RCC 7860 (cell line): Measurements from ENCODE around the gene GNG7.
A peak's percentile ranks its signal among the peaks of the same experiment; 100 is the strongest.
"Not testable (repeated sequence)": the region's sequence is repeated elsewhere in the genome, so short reads cannot be mapped to it uniquely, and the experiment has no call there.

ENCODE experiments used
- DNase-seq: peaks from one replicate; pipeline ENCODE4 v3.0.0-alpha.2; 2015; ENCODE audit warnings: low spot score
- FAIRE-seq: peaks from 2 replicates; lab custom pipeline; 2012; peaks lifted over from hg19 to GRCh38; lab: Jason Lieb, UNC

The GNG7 gene

DNA sequence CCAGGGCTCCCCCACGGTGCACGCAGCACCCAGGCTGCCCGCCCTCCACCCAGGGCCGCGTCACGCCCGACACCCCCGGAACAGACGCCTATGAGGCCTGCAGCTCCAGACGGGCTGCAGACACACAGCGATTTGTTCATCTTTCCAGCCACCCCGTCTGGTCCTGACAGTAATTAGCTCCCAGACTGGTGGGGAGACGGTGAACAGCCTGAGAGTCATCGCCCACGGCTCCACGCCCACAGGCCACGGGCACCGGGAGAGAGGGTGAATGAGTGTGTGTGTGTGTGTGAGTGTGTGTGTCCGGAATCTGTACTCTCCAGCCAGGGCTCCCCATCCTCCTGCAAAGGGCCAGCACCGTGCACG, 208.4 kb downstream of the GNG7 start:
- FAIRE-seq (no peak), DNase-seq (peak; percentile 63)

DNA sequence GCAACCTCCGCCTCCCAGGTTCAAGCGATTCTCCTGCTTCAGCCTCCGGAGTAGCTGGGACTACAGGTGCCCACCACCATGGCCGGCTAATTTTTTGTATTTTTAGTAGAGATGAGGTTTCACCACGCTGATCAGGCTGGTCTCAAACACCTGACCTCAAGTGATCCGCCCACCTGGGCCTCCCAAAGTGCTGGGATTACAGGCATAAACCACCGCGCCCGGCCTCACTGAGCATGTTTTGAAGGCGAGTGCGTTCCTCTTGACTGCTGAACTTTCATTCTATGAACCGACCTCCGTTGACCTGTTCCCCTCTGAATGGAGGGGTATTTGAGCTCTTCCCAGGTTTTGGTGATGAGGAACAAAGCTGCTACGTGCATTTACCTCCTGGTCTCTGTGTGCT, 209.0 kb downstream of the GNG7 start:
- FAIRE-seq, DNase-seq: not testable (repeated sequence)

DNA sequence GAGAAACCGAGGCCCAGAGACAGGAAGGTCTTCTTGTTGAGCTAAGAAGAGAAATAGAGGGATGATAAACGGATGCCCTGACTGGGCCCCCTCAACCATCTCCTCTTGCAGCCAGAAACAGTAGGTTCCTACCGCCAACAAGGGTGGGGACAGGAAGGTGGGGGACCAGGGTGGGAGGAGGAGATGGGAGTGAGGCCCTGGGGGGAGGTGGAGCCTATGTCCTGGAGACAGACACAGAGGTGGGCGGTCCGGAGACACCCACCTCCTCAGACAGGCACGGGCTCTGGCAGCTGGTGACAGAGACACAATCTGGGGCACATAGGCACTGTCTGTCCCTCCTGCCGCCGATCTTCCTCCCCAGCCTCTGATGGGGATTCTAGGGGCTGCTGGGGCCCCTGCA, 209.6 kb downstream of the GNG7 start:
- DNase-seq (no peak), FAIRE-seq (no peak)

DNA sequence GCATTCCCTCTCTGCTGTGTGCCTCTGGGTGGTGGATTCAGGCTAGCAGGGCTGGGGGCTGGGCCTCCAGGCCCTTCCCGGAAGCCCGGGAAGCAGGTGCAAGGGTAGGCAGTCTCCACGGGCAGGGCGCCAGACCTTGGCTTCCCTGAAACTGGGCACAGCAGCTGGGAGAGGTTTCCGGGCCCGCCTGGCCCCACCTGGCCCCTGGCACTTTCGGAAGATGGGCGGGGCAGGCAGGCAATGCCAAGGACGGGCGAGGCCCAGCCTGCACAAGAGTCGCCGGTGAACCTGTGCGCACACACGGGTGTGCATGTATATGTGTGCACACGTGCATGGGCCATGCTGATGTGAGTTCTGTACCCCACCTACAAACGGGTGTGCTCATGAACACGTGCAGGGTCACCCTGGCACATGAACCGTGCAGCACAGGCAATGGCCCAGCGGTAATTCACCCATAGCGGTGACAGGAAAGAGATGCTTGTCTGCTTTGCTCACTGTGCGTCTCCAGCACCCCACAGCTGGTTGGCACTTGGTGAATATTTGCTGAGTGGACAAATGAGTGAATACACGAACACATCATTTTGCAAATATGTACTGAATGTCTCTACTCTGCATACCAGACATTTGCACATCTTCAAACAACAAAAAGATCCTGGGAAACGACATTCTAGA, 211.2 kb downstream of the GNG7 start:
- peak; percentile 98 for DNase-seq
- FAIRE-seq: peak; percentile 95

DNA sequence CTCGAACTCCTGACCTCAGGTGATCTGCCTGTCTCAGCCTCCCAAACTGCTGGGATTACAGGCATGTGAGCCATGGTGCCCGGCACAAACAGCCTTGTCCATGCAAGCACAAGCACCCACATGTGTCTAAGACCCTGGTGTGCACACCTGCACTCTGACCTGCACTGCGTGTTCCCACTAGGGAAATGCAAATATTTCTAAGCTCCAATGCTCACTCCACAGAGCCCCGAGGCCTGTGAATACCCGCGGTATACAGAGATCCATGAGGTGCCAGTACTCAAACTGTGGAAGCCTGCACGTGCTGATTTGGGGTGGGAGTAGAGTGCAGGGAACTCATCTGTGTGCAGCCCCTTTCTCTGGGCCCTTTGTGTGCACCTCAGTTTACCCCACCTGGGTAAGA, 211.8 kb downstream of the GNG7 start:
- FAIRE-seq: no peak
- no peak for DNase-seq

DNA sequence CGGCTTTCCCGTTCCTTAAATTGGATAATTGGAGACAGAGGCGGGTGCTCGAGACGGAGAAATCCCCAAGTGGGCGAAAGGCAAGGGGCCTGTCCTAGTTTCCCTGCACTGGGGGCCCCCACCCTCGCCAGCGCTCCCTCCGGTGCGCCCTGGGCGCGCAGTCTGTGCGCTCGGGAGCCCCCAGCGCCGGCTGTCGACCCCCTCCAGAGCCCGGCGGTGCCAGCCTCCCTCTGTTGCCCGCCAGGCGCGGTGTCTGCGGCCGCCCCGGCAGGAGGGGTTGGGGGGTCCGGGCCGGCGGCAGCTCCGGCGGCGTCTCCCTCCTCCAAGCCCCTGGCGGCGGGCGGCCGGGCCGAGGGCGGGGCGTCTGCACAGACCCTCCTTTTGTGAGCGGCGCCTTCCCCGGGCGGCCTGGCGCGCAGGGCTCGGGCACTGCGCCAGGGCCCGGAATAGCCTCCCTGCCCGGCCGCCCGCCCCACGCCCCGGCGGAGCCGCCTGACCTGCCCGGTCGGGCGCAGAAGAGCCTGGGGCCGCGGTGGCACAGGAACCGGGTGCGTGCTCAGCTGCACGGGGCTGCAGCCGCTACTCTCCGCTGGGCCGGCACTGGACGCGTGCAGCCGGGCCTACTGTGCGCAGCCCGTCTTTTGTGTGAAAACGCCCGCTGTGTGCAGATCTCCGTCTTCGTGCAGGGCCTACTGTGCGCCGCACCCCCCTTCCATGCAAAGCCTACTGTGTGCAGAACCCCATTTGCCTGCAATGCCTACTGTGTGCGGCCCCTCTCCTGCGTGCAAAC, 213.4 kb downstream of the GNG7 start:
- FAIRE-seq (no peak), DNase-seq (peak; percentile 49)

DNA sequence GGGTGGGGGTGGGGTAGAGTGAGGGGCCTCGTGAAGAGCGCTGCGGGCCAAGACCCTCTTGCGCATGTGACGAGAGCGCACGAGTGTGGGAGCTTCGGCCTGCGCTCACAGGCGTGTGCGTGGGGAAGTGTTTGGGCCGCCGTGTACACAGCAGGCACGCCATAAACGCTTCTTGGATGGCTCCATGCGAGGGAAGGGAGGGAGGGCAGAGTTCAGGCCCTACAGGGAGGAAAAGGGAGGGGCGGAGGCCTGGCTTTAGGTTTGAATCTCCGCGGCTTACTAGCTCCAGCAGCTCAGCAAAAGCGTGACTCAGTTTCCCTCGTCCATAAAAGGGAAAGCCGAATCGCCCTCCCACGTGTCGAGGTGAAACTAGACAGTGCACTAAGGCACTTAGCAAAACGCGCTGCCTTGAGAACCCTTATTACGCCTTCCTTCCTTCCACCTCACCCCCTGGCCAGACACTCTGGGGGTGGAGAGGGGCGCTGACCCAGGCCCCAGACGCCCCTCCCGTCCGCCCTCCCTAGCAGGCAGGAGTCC, 214.0 kb downstream of the GNG7 start:
- FAIRE-seq: no peak
- DNase-seq: no peak

DNA sequence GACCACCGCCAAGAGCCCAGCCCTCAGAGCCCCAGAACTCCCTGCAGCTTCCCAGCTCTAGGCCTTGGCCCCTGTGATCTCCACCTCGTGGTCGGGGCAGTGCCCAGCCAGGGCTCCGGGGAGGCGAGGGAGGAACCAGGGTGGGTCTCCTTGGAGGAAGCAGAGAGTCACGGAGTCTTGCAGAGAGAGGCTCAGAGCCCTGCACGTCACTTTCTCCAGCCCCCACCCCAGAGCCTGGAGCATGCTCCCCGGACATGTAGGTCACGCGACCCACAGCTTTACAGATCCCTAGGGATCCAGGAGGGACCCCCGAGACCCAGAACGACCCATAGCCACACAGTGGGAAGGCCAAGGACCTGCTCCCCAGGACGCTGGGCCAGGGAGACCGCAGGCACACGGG, 214.7 kb downstream of the GNG7 start:
- FAIRE-seq (no peak), DNase-seq (no peak)

DNA sequence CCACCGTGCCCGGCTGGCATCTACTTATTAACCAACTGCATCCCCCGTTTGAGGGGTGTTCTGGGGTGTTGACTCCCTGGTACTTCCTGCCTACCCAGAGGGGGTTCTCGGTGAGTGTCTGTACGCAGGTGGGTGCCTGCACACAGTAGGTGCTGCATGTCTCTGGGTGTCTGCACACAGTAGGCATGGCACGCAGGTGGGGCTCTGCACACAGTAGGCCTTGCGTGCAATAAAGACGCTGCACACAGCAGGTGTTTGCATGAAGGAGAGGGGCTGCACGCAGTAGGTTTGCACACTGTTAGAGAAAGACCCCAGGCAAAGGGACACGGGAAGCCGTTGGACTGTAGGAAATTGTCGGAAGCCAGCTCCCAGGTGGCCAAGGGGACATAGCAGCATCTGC, 215.4 kb downstream of the GNG7 start:
- FAIRE-seq (no peak), DNase-seq (no peak)

DNA sequence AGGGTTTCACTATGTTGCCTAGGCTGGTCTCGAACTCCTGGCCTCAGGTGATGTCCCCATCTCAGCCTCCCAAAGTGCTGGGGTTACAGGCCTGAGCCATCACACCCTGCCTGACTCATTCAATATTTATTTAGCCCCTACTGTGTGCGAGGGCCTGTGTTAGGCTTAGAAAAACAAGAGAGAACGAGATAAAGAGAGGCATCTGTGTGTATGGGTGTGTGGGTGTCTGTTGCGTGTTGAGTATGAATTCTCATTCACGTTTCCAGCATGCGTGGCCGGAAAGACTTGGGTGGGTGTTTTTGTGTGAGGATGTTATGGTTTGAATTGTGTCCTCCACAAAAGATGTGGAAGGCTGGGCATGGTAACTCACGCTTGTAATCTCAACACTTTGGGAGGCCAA, 217.1 kb downstream of the GNG7 start:
- DNase-seq (no peak), FAIRE-seq (no peak)

DNA sequence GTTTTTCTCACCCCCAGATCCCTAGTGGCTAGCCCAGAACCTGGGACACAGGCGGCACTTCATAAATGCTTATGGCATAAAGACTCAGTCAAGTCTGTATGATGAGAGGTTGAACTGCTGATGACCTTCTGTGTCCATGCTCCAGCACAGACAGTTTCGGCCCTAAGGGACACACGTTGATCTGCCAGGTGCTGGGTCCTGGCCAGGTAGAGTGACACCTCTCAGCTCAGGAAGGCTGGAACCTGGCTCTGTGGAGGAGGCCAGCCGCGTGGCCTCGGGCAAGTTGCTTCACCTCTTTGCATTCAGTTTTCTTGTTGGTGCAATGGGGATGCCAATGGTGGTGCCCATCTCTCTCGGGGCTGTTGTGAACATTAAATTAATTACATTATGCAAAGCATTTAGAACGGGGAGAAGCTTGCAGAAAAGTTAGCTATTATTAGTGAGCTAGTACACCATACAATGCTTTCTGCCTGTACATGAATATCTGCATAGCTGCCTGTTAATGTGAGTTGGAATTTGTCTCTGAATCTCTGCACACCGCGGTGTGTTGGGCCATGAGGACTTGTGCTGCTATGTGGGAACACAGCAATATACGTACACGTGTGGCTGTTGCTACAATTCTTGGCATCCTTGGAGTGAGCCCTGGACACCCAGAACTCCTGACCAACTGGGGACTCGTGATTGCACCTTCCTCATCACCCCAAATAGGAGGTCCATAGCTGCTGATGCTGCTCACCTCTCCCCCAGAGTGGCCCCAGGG, 218.1 kb downstream of the GNG7 start:
- no peak for DNase-seq

DNA sequence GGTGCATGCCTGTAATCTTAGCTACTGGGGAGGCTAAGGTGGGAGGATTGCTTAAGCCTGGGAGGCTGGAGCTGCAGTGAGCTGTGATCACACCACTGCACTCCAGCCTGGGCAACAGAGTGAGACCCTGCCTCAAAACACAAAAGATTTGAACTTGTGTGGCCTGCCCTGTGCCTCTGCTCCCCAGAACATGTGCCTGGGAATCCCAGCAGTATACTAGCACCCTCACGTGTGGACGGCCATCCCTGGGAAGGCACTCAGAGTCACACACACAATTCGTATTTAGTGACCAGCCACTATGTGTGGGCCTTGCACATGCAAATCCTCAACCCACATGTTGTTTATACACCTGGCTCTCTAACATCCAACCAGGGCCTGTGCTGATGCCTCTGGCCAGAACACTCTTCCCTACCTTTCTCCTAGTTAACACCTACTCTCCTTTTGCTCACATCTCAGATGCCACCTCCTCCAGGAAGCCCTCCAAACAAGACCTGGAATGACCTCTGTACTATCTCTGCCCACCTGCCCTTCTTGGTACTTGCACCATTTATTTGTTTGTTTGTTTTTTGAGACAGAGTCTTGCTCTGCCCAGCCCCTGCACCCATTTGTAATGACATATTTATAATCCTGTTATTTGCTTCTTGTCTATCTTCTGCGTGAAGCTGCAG, 218.9 kb downstream of the GNG7 start:
- DNase-seq (no peak), FAIRE-seq (no peak)

More for the DNA sequence above, 218.1 kb downstream of the GNG7 start:
- no peak for FAIRE-seq

DNA sequence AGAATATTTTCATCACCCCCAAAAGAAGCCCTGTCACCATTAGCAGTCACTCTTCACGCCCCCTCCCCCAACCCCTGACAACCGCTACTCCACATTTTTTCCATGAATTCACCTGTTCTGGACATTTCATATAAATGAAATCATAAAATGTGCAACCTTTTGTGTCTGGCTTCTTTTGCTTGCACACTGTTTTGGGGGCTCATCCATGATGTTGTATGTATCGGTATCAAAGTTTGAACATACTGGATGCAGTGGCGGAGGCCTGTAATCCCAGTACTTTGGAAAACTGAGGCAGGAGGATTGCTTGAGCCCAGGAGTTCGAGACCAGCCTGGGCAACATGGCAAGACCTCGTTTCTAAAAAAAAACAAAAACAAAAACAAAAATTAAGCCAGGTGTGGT, 219.4 kb downstream of the GNG7 start:
- DNase-seq (no peak), FAIRE-seq (no peak)

DNA sequence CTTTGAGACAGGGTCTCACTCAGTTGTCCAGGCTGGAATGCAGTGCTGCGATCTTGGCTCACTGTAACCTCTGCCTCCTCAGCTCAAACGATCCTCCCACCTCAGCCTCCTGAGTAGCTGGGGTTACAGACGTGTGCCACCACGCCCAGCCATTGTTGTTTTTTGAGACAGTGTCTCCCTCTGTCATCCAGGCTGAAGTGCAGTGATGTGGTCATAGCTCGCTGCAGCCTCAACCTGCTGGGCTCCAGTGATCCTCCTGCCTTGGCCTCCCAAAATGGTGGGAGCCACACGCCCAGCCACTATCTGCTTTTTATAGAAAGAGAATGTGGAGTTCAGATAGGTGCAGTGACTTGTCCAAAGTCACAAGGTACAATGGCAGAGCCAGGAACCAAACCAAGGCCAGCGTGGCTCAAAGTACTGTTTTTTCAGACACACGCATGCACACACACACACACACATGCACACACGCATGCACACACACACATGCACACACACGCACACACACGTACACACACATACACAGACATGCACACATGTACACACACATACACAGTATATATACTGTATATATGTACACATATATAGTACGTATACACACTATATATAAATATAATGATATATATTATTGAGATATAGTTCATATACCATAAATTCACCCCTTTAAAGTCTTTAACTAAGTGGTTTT, 220.0 kb downstream of the GNG7 start:
- no peak for DNase-seq
- FAIRE-seq: no peak

DNA sequence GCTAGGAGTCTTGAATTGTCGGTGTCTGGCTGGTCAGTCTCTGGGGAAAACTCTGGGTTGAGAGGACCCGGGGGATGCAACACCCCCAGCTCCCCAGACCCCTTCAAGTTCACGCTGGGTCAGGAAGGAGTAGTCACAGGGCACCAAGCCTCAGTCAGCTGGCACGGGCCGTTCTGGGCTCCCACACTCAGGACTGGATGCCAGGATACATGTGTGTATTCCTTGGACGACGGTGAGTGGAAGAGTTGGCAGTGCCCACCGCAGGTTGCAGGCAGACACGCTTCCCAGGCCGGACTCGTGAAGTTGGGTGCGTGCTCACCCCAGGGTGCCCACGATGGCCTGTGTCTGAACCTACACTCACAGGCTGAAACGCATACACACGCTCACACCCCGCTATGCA, 221.0 kb downstream of the GNG7 start:
- no peak for DNase-seq
- no peak for FAIRE-seq

DNA sequence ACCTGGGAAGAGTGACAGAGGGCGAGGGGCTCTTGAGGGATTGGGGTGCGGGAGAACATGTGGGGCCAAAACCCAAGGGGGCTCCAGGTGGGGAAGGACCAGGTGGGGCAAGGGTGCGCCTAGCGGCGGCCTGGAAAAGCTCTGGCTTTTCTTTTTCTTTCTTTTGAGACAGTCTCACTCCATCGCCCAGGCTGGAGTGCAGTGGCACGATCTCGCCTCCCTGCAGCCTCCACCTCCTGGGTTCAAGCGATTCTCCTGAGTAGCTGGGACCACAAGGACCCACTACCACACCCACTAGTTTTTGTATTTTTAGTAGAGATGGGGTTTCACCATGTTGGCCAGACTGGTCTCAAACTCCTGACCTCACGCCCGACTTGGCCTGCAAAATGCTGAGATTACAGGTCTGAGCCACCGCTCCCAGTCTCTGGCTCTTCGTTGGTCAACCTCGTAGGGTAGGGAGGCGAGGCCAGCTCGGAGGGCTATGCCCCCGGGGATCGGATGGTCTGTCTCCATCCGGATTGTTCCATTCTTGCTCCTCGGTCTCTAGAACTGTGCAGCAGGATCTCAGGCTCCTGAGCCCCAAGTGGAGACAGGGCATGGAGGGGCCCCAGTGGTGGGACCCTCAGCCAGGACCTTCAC, 222.8 kb downstream of the GNG7 start:
- FAIRE-seq: no peak
- DNase-seq: no peak

DNA sequence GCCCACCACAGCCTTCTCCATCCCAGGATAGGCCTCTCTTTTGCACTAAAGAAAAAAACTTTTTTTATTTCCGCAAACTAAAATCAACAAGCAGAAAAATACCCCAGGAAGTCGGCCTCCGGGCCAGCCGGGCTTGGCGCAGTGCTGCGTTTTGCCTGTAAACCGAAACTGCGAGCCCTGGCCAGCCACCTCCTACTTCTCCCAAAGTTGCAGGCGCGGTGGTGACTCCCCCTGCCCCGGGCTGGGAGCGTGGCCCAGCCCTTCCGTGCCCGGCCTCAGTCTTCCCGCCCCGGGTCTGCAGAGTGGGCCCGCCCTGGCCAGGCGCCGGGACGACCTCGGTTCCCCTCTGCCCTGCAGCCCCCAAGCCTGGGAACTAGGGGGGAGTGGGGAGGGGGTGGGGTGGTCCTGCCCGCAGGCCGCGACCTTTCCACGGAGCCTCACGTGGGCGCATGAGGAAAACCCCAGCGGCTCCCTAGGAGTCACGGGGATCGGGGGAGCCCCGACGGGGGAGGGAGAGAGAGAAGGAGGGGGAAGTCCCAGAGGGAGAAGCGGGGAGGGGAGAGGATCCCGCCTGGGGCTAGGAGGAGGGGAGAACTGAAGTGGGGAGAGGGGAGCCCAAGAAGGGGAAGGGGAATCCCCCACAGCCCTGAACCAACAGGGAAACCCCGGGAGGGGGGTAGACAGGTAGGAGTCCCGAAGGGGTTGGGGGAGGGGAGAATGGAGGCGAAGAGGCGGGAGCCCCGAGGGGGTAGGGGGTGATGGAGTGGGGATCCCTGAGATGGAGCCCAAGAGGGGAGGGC, 223.5 kb downstream of the GNG7 start:
- DNase-seq (peak; percentile 61), FAIRE-seq (no peak)

DNA sequence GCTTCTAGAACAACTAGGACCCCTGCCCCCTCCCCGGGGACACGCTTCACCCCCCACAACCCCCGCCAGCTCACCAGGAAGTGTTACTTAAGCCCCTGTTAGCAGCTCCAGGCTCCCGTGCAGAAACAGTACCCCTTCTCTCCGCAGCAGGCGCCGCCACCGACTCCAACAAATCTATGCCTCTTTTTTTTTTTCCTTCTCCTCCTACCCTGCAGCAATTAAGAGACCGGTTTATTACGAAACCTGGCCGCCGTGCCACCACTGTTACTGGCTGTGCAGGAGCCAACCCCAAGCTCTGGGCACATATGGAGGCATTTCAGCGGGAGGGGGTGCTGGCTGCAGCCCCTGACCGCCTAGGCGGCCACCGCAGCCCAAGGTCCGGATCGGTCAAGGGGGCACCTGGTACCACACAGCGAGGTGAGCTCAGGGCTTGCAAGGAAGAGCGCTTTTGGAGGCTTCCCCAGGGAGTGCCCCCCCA, 224.2 kb downstream of the GNG7 start:
- DNase-seq (peak; percentile 57), FAIRE-seq (no peak)

DNA sequence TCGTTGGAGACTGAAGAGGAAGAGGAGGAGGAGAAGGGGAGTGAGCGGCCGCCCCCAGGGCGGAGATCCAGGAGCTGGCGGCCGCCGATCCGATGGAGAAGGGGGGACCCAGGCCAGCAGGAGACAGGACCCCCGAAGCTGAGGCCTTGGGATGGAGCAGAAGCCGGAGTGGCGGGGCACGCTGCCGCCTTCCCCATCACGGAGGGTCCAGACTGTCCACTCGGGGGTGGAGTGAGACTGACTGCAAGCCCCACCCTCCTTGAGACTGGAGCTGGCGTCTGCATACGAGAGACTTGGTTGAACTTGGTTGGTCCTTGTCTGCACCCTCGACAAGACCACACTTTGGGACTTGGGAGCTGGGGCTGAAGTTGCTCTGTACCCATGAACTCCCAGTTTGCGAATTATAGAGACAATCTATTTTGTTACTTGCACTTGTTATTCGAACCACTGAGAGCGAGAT, 224.7 kb downstream of the GNG7 start:
- DNase-seq (peak; percentile 49), FAIRE-seq (no peak)
